ENCODE data around the gene EBI3.
"Not testable (repeated sequence)": the region's sequence is repeated elsewhere in the genome, so short reads cannot be mapped to it uniquely, and the experiment has no call there.

EBI3 gene

DNA sequence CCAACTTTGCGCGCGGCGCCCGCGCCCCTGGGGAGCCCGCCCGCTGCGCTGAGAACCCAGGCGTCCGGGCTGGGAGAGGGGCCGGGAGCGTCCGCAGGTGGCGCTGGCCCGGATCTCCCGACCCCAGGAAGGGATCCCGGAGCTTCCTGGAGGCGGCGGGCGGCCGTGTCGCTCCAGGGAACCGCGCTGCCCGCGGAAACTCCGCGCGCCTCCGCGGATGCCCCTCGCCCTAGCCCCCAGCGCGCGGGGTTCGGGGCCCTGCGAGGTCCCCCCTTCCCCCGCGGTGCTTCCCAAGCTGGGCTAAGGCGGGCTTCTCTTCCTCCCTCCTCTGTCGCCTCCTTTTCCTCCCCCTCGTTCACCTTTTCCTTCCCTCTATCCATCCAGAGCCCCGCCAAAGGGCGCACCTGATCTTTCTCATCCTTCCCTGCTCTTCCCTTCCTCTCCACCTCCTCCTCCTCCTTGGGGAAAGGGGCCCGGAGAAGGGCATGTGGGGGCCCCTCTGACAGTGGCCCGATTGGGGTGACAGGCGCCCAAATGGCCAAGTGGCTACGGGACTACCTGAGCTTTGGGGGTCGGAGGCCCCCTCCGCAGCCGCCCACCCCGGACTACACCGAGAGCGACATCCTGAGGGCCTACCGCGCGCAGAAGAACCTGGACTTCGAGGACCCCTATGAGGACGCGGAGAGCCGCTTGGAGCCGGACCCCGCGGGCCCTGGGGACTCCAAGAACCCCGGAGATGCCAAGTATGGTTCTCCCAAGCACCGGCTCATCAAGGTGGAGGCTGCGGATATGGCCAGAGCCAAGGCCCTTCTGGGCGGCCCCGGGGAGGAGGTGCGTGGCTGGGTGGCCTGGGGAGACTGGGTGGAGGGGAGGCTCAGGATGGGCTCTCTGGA is 50.5 kb downstream of the EBI3 start:
- FAIRE-seq = no peak

DNA sequence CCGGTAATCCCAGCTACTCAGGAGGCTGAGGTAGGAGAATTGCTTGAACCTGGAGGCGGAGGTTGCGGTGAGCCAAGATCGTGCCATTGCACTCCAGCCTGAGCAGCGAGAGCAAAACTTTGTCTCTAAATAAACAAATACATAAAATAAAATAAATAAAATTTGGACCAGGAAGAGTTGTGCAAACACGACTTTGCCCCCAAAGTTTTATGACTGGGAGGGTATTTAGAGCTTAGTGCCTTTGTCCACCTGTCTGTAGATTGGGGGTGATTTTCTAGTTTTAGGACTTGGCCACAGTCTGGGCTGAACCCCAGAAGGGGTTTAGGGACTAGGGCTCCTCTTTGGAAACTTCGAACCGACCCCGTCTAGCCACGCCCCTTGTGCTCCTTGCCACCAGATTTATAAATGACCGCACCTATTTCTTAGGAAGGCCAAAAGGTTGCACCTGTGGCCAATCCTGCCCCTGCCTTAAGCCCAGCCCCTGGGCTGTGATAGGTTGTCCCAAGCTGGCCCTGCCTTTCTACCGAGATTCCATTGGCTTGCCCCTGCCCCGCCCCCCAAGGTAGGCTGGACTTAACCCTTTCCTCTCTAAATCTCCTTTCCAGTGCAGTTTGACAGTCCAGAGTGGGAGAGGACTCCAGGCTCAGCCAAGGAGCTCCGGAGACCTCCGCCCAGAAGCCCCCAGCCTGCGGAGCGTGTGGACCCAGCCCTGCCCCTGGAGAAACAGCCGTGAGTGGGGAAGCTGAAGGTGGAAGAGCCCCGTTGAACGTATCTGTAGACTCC is 55.0 kb downstream of the EBI3 start:
- no peak for FAIRE-seq

- FAIRE-seq = no peak
Measured at GRCh38 chr19:4284974-4285373, 55.7 kb downstream of the EBI3 start.

- FAIRE-seq = not testable (repeated sequence)
Measured at GRCh38 chr19:4286141-4286540, 56.8 kb downstream of the EBI3 start.
